DND-41 (cell line): ENCODE measurements around the gene GABRG3.

Experiments
- ATAC-seq: fragments of 200-7000 bp; cut with Tn5 transposase; 3 replicates; pipeline ENCODE4 v1.9.1; 2021; ENCODE audit warnings: low read depth; ENCODE audit not compliant: insufficient read depth
- DNase-seq: peaks from one replicate; pipeline ENCODE4 v3.0.0-alpha.2; 2020
- H2AFZ ChIP-seq: 2 replicates; pipeline ENCODE4 v1.6.0; 2012; ENCODE audit warnings: low read depth, low read length
- H3K27ac ChIP-seq: 2 replicates; pipeline ENCODE4 v1.5.1; 2012; ENCODE audit warnings: low read length, inconsistent platforms
- H3K27me3 ChIP-seq: fragments of 200-600 bp; sonication (generic); 2 replicates; pipeline ENCODE4 v1.6.0; 2012; ENCODE audit warnings: low read length, mild to moderate bottlenecking, inconsistent platforms; ENCODE audit not compliant: insufficient read depth, poor library complexity
- H3K36me3 ChIP-seq: 2 replicates; pipeline ENCODE4 v1.5.1; 2012; ENCODE audit warnings: low read length, inconsistent platforms; ENCODE audit not compliant: insufficient read depth
- H3K4me1 ChIP-seq: 2 replicates; pipeline ENCODE4 v1.5.1; 2012; ENCODE audit warnings: mild to moderate bottlenecking, low read length; ENCODE audit not compliant: insufficient read depth
- H3K4me2 ChIP-seq: 2 replicates; pipeline ENCODE4 v1.6.0; 2012; ENCODE audit warnings: mild to moderate bottlenecking, moderate library complexity, low read length, inconsistent platforms; ENCODE audit not compliant: insufficient read depth
- H3K4me3 ChIP-seq, 2 experiments: fragments of 200-600 bp in 1 of 2; shearing (Covaris generic) in 1 of 2; 2 replicates each; pipeline ENCODE4 v1.5.1; 2012 to 2016; ENCODE audit warnings: inconsistent platforms in 2 of 2, low read length in 2 of 2, mild to moderate bottlenecking in 2 of 2, low read depth in 1 of 2, moderate library complexity in 1 of 2
- H3K79me2 ChIP-seq: 2 replicates; pipeline ENCODE4 v1.6.0; 2012; ENCODE audit warnings: low read length, inconsistent platforms; ENCODE audit not compliant: insufficient read depth
- H3K9ac ChIP-seq: 2 replicates; pipeline ENCODE4 v1.6.0; 2012; ENCODE audit warnings: low read depth, mild to moderate bottlenecking, inconsistent platforms, low read length, moderate library complexity
- H3K9me3 ChIP-seq: 2 replicates; pipeline ENCODE4 v1.5.1; 2012; ENCODE audit warnings: low read length, moderate library complexity, mild to moderate bottlenecking, inconsistent platforms; ENCODE audit not compliant: insufficient read depth, severe bottlenecking
- H4K20me1 ChIP-seq: 2 replicates; pipeline ENCODE4 v1.6.0; 2012; ENCODE audit warnings: low read length; ENCODE audit not compliant: insufficient read depth
- CTCF ChIP-seq: IDR thresholded peaks from 2 replicates; pipeline ENCODE4 v1.5.1; 2012; ENCODE audit warnings: borderline replicate concordance, low read length, moderate library complexity, mild to moderate bottlenecking; ENCODE audit not compliant: poor library complexity, severe bottlenecking; ENCODE audit errors: extremely low read depth
- EZH2 ChIP-seq: IDR thresholded peaks from 3 replicates; pipeline ENCODE4 v1.6.1; 2012; ENCODE audit warnings: borderline replicate concordance, low read depth, mild to moderate bottlenecking, moderate library complexity, low read length, inconsistent platforms; ENCODE audit not compliant: severe bottlenecking

The GABRG3 gene

GRCh38 chr15:27273506-27273905, 302.5 kb downstream of the GABRG3 start:
- Histone ChIP-seq H3K27ac (no peak overlapping the region), H2AFZ (no peak overlapping the region), H3K79me2 (no peaks in the 10 kb centered on the region), H4K20me1 (no peaks in the 10 kb centered on the region), H3K27me3 (no peaks in the 10 kb centered on the region), H3K4me3 (no peak overlapping the region), H3K36me3 (no peaks in the 10 kb centered on the region), H3K4me1 (no peaks in the 10 kb centered on the region), H3K4me2 (no peak overlapping the region), H3K9me3 (peaks cover 2% of the 10 kb centered on the region), H3K9ac (no peak overlapping the region)
- ATAC-seq (no peak), DNase-seq (no peak)
- TF ChIP-seq EZH2 = no peak
- TF ChIP-seq CTCF = no peak

GRCh38 chr15:27278761-27279160, 307.8 kb downstream of the GABRG3 start:
- Histone ChIP-seq H3K9ac (no peak overlapping the region), H3K4me1 (no peaks in the 10 kb centered on the region), H3K9me3 (no peaks in the 10 kb centered on the region), H3K27ac (no peak overlapping the region), H3K4me2 (no peak overlapping the region), H3K36me3 (no peaks in the 10 kb centered on the region), H3K4me3 (no peak overlapping the region), H3K27me3 (no peaks in the 10 kb centered on the region), H2AFZ (no peak overlapping the region), H4K20me1 (no peaks in the 10 kb centered on the region), H3K79me2 (no peaks in the 10 kb centered on the region)
- TF ChIP-seq CTCF (no peak), EZH2 (no peak)
- ATAC-seq (no peak), DNase-seq (no peak)

- H3K4me3 ChIP-seq = no peak overlapping the region
- no peaks in the 10 kb centered on the region for H3K79me2 ChIP-seq
- TF ChIP-seq CTCF (no peak), EZH2 (no peak)
These were observed 321.7 kb downstream of the GABRG3 start for GRCh38 chr15:27292641-27293040.

GRCh38 chr15:27293607-27294006, 322.6 kb downstream of the GABRG3 start:
- H3K79me2 ChIP-seq = no peaks in the 10 kb centered on the region
- no peaks in the 10 kb centered on the region for H3K4me1 ChIP-seq
- no peak overlapping the region for H3K27ac ChIP-seq
- ATAC-seq (no peak), DNase-seq (no peak)
- H3K4me2 ChIP-seq = no peak overlapping the region
- H4K20me1 ChIP-seq = no peaks in the 10 kb centered on the region
- no peak overlapping the region for H2AFZ ChIP-seq
- H3K9me3 ChIP-seq = no peaks in the 10 kb centered on the region
- TF ChIP-seq EZH2 (no peak), CTCF (no peak)
- H3K4me3 ChIP-seq = no peak overlapping the region
- no peaks in the 10 kb centered on the region for H3K36me3 ChIP-seq
- no peak overlapping the region for H3K9ac ChIP-seq
- no peaks in the 10 kb centered on the region for H3K27me3 ChIP-seq

More at GRCh38 chr15:27292641-27293040, 321.7 kb downstream of the GABRG3 start:
- H3K4me1 ChIP-seq = no peaks in the 10 kb centered on the region
- H3K9ac ChIP-seq = no peak overlapping the region
- no peak for ATAC-seq
- H3K27ac ChIP-seq = no peak overlapping the region
- H3K36me3 ChIP-seq = no peaks in the 10 kb centered on the region
- H3K27me3 ChIP-seq = no peaks in the 10 kb centered on the region
- no peak for DNase-seq
- no peak overlapping the region for H2AFZ ChIP-seq
- H3K4me2 ChIP-seq = no peak overlapping the region
- H3K9me3 ChIP-seq = no peaks in the 10 kb centered on the region
- H4K20me1 ChIP-seq = no peaks in the 10 kb centered on the region
